Endothelial cell of umbilical vein (primary cell): ENCODE measurements around the gene PDHX. TPM values are rescaled to one million over a fixed set of nuclear protein-coding genes. Genes with fewer than 3 reads are reported as not detected.

Experiments used
- BruUV-seq: library from RNA; stranded (reverse); fragments of 400-500 nt; replicated peaks from 2 replicates; lab custom pipeline; 2021; lab: Mats Ljungman, UMichigan
- CTCF ChIA-PET: fragments of 300-600, 350-600 bp; sonication (Branson Sonifier 250); formaldehyde crosslinking; loops from one replicate; lab custom pipeline; 2021; ENCODE audit warnings: antibody characterized with exemption, inconsistent platforms; lab: Charles Lee
- POLR2A ChIA-PET: fragments of 300-600, 350-600 bp; sonication (Branson Sonifier 250); formaldehyde crosslinking; loops from one replicate; lab custom pipeline; 2021; ENCODE audit warnings: antibody characterized with exemption, inconsistent platforms; lab: Charles Lee
- DNase-seq: peaks from one replicate; pipeline ENCODE4 v3.0.0-alpha.2; 2011; ENCODE audit warnings: low read depth, low spot score
- FAIRE-seq: peaks from 2 replicates; lab custom pipeline; 2011; peaks lifted over from hg19 to GRCh38; lab: Jason Lieb, UNC
- H2AFZ ChIP-seq: 2 replicates; pipeline ENCODE4 v1.6.0; 2012; ENCODE audit warnings: low read depth, low read length, control low read depth, inconsistent platforms
- H3K27ac ChIP-seq: 2 replicates; pipeline ENCODE4 v1.5.1; 2011; ENCODE audit warnings: low read depth, mild to moderate bottlenecking, control low read depth, low read length, moderate library complexity; ENCODE audit not compliant: insufficient read depth
- H3K27me3 ChIP-seq, 2 experiments: 2 replicates each; pipeline versions ENCODE4 v1.6.0 to v1.6.1; 2011; ENCODE audit warnings: low read length in 2 of 2, mixed read lengths in 1 of 2; ENCODE audit not compliant: control insufficient read depth in 2 of 2, insufficient read depth in 2 of 2
- H3K36me3 ChIP-seq, 2 experiments: 2 replicates in 1 of 2; 3 replicates in 1 of 2; pipeline ENCODE4 v1.5.1; 2011; ENCODE audit warnings: low read length in 2 of 2, mild to moderate bottlenecking in 1 of 2, moderate library complexity in 1 of 2; ENCODE audit not compliant: control insufficient read depth in 2 of 2, insufficient read depth in 2 of 2; ENCODE audit errors: extremely low read depth in 1 of 2
- H3K4me1 ChIP-seq: 3 replicates; pipeline ENCODE4 v1.5.1; 2011; ENCODE audit warnings: mild to moderate bottlenecking, low read length; ENCODE audit not compliant: control insufficient read depth, insufficient read depth; ENCODE audit errors: extremely low read depth
- H3K4me2 ChIP-seq: 2 replicates; pipeline ENCODE4 v1.6.1; 2011; ENCODE audit warnings: low read length, control low read depth, mixed read lengths; ENCODE audit not compliant: insufficient read depth
- H3K4me3 ChIP-seq, 3 experiments: fragments of 200-600 bp in 1 of 3; sonication (generic), shearing (Covaris generic) in 1 of 3; replicated peaks in 1 of 3; 2 replicates each; pipeline ENCODE4 v1.5.1; 2011 to 2016; ENCODE audit warnings: control low read depth in 3 of 3, low read length in 3 of 3, mild to moderate bottlenecking in 2 of 3, inconsistent platforms in 1 of 3, low read depth in 1 of 3, moderate library complexity in 1 of 3; ENCODE audit not compliant: insufficient read depth in 1 of 3
- H3K79me2 ChIP-seq: 2 replicates; pipeline ENCODE4 v1.6.0; 2012; ENCODE audit warnings: low read length, inconsistent platforms; ENCODE audit not compliant: control insufficient read depth, insufficient read depth
- H3K9ac ChIP-seq: replicated peaks from 2 replicates; pipeline ENCODE3; 2011; ENCODE audit warnings: low read length, control low read depth; ENCODE audit not compliant: insufficient read depth; ENCODE audit errors: extremely low read depth
- H3K9me1 ChIP-seq: replicated peaks from 3 replicates; pipeline ENCODE4 v1.6.0; 2011; ENCODE audit warnings: mild to moderate bottlenecking, low read length; ENCODE audit not compliant: control insufficient read depth, insufficient read depth; ENCODE audit errors: extremely low read depth
- H3K9me3 ChIP-seq: replicated peaks from 2 replicates; pipeline ENCODE4 v1.5.1; 2012; ENCODE audit warnings: low read length, inconsistent platforms; ENCODE audit not compliant: control insufficient read depth, insufficient read depth
- H4K20me1 ChIP-seq: replicated peaks from 2 replicates; pipeline ENCODE3; 2011; ENCODE audit warnings: mild to moderate bottlenecking, low read length; ENCODE audit not compliant: control insufficient read depth, insufficient read depth; ENCODE audit errors: extremely low read depth
- CTCF ChIP-seq, 2 donors: IDR thresholded peaks; 1 replicate in 1 of 2; 2 replicates in 1 of 2; pipeline ENCODE4 v1.5.1; 2011; ENCODE audit warnings: low read length in 2 of 2, mild to moderate bottlenecking in 2 of 2, moderate library complexity in 2 of 2, control low read depth in 1 of 2, inconsistent platforms in 1 of 2, low read depth in 1 of 2; ENCODE audit not compliant: insufficient read depth in 1 of 2; ENCODE audit errors: extremely low read depth in 1 of 2
- dilution Hi-C: fragments of 300-500 bp; cut with MboI; formaldehyde crosslinking; loops from one replicate; pipeline ENCODE4 v1.15.0; 2019; ENCODE audit warnings: low sequenced_read_pairs; ENCODE audit not compliant: extremely low pct_ligation_motif_present
- intact Hi-C: fragments of 100-400 bp; cut with micrococcal nuclease; formaldehyde crosslinking; loops from one replicate; pipeline ENCODE4 v1.10.0; 2022
- polyA plus RNA-seq, 4 experiments: library from polyadenylated mRNA; depleted of rRNA in 3 of 4; stranded (reverse) in 3 of 4; unstranded in 1 of 4; fragments of >200 nt; gene quantifications; 2 replicates each; pipeline versions ENCODE4 v1.2.1 to v1.2.3, GENCODE V29; 2011 to 2012; ENCODE audit warnings: missing spikeins in 1 of 4
- total RNA-seq: library from RNA; stranded (reverse); gene quantifications from 2 replicates; pipeline ENCODE4 v1.2.3, GENCODE V29; 2021

Gene PDHX
- total and polyA plus RNA-seq, 2 donors (not counting 3 experiments of a cell fraction or from before 2014, with no cell fraction given) = 10.5 to 30.5 TPM

- CTCF ChIA-PET = no interaction called here
- FAIRE-seq = no peak
- intact Hi-C loops = no loop called here
Measured at GRCh38 chr11:34936945-34937629, 20.7 kb downstream of the PDHX start.

More at GRCh38 chr11:34936945-34937629, 20.7 kb downstream of the PDHX start:
- no peak for TF ChIP-seq CTCF (IDR thresholded peaks at IDR 0.05; ENCODE audit: extremely low read depth in 1 of 2, insufficient read depth in 1 of 2, low read depth in 1 of 2, low read length in 2 of 2)
- Histone ChIP-seq H3K9me1 (no peaks in the 10 kb centered on the region), H4K20me1 (no peaks in the 10 kb centered on the region), H3K9me3 (no peaks in the 10 kb centered on the region), H3K4me3 (no peak overlapping the region), H3K27ac (no peak overlapping the region), H3K27me3 (no peaks in the 10 kb centered on the region), H3K4me2 (no peak overlapping the region), H3K9ac (no peak overlapping the region), H3K36me3 (peaks cover 2 to 3% of the 10 kb centered on the region in 2 experiments), H3K79me2 (peaks cover 8% of the 10 kb centered on the region), H2AFZ (no peak overlapping the region), H3K4me1 (no peaks in the 10 kb centered on the region)
- POLR2A ChIA-PET = no interaction called here
- no TSS peak for BruUV-seq
- dilution Hi-C loops = no loop called here
- DNase-seq = no peak
